GOT3 (cell line): Measurements from ENCODE around the gene LTB4R2.
"Not testable (repeated sequence)": the region's sequence is repeated elsewhere in the genome, so short reads cannot be mapped to it uniquely, and the experiment has no call there.

Source experiments
- DNase-seq: peaks from one replicate; lab custom pipeline; 2025; ENCODE audit warnings: mixed read lengths; lab: John Stamatoyannopoulos, UW

The LTB4R2 gene

GRCh38 chr14:24340606-24341005, 30.7 kb downstream of the LTB4R2 start:
- DNase-seq: no peak

DNA sequence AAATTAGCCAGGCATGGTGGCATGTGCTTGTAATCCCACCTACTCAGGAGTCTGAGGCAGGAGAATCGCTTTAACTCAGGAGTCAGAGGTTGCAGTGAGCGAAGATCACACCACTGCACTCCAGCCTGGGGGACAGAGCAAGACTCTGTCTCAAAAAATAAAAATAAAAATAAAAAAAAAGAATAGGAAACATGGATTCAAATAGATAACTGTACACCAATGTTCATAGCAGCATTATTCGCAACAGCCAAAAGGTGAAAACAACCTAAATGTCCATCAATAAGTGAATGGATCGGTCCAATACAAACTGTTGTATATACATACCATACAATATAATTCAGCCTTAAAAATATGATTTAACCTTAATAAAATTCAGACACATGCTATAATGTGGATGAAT, 32.9 kb downstream of the LTB4R2 start:
- no peak for DNase-seq

- DNase-seq: no peak
Measured at GRCh38 chr14:24343795-24344660, 34.1 kb downstream of the LTB4R2 start.

- DNase-seq: no peak
Measured at GRCh38 chr14:24347134-24347533, 37.2 kb downstream of the LTB4R2 start.

DNA sequence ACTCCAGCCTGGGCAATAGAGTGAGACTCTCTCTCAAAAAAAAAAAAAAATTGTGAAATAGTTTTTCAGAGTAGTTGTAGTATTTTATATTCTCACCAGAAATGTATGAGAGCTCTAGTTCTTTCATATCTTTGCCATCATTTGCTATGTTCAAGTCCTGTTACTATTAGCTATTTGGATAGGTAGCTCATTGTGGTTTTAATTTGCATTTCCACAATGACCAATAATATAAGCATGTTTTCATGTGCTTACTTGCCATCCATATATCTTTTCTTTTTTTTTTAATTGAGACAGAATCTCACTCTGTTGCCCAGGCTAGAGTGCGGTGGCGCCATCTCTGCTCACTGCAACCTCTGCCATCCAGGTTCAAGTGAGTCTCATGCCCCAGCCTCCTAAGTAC, 38.2 kb downstream of the LTB4R2 start:
- DNase-seq: no peak

DNA sequence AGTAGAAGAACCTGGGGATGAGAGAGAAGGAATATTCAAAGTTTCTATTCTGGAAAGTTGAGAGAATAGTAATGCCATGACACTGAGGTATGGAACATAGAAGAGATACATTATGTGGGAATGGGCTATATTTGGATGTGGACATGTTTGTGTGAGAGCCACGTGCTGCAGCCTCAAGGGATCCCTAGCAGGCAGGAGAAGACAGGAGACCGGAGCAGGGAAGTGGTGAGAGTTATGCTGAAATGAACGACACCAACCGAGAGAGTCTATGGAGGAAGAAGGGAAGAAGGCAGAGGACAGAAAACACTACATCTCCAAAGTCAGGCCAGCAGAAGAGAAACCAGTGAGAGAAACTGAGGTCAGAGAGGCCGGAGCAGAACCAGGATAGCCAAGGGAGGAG, 39.8 kb downstream of the LTB4R2 start:
- no peak for DNase-seq

DNA sequence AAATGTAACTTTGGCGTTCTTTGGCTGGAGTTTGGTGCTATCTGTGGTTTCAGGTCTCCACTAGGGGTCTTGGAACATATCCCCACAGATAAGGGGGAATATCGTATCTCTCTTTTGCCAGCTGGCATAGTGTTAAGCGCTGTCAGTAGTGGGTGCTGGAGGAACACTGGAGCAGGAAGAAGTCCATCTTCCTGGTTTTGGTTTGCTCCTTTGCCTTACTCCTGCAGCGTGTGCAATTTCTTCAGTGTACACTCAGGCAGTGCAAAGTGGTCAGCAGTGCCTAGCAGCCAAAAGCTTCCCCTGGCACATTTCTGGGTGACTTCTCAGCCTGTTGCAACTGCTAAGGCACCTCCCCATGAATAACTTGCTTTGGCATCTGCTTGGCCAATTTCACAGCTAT, 41.6 kb downstream of the LTB4R2 start:
- no peak for DNase-seq

DNA sequence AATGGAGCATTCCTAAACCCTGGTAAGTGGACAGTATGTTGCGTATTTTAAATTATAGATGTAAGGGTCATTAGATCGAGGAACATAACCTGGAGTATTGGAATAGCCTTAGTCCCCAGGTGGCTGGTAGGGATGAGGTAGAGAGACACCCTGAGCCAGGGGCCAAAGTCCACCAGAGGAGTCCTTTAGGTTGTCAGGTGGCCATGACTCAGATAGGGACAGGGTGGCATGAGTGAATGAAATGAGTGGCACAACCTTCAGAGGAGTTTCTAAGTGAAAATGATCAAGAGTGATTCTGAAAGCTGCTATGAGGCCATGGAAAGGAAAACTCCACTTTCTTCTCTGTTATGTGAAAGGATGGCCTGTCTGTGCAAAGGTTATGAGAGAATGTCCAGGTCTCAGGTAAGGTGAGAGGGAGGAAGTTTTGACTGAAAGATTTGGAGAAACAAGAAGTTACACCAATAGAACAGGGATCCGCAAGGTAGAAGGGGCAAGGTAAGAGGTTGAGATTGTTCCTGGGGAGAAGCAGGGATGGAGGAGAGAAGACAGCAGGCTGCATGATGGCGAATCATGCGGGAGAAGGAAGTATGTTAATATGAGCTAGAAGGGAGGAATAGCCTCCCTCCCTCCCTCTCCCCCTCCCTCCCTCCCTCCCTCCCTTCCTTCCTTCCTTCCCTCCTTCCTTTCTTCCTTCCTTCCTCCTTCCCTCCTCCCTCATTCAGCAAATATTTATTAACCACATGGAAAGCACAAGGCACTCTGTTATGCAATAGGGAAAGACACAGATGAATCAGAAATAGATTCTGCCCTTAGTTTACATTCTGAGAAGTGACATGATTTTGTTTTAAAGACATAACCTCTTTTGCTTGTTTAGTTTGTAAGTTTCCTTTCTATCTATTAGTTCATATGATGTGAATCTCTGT, 43.9 kb downstream of the LTB4R2 start:
- DNase-seq: no peak

- DNase-seq: not testable (repeated sequence)
Measured at GRCh38 chr14:24354482-24354825, 44.5 kb downstream of the LTB4R2 start.

DNA sequence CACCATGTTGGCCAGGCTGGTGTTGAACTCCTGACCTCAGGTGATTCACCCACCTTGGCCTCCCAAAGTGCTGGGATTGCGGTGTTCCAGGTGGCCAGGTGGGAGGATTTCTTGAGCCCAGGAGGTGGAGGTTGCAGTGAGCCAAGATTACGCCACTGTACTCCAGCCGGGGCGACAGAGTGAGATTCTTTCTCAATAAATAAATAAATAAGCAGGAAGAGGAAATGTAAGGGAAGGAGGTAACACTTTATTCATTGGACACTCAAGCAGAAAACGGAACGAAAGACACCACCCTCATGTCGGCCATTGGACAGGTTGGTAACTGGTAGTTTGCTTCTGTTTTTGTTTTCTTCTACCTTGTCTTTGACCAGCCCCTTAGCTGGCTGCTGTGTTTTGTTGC, 45.1 kb downstream of the LTB4R2 start:
- DNase-seq: no peak

GRCh38 chr14:24356208-24356607, 46.3 kb downstream of the LTB4R2 start:
- DNase-seq: no peak

- no peak for DNase-seq
Measured at GRCh38 chr14:24360281-24360680, 50.3 kb downstream of the LTB4R2 start.

GRCh38 chr14:24361326-24361725, 51.4 kb downstream of the LTB4R2 start:
- DNase-seq: no peak
